Neutrophil (primary cell): ENCODE results near the gene ROCK1.

ENCODE experiments used
- H3K27ac ChIP-seq: fragments of 200-600 bp; sonication (generic); 2 replicates; pipeline ENCODE4 v1.5.1; 2016; ENCODE audit warnings: mild to moderate bottlenecking, moderate library complexity
- H3K27me3 ChIP-seq: fragments of 200-600 bp; sonication (generic); 2 replicates; pipeline ENCODE4 v1.6.0; 2016; ENCODE audit warnings: mild to moderate bottlenecking
- H3K36me3 ChIP-seq: fragments of 200-600 bp; sonication (generic); 2 replicates; pipeline ENCODE4 v1.5.1; 2017
- H3K4me1 ChIP-seq, 2 experiments: fragments of 200-600 bp in 1 of 2; sonication (generic) in 1 of 2; 1 replicate in 1 of 2; 2 replicates in 1 of 2; pipeline versions ENCODE4 v1.5.1 to v1.6.1; 2013 to 2016; ENCODE audit warnings: low read depth in 1 of 2, low read length in 1 of 2, mild to moderate bottlenecking in 1 of 2, moderate library complexity in 1 of 2; ENCODE audit not compliant: control insufficient read depth in 1 of 2, insufficient read depth in 1 of 2
- H3K4me3 ChIP-seq, 2 experiments: fragments of 200-600 bp in 1 of 2; sonication (generic) in 1 of 2; 1 replicate in 1 of 2; 2 replicates in 1 of 2; pipeline ENCODE4 v1.5.1; 2013 to 2016; ENCODE audit warnings: low read depth in 1 of 2, low read length in 1 of 2, mild to moderate bottlenecking in 1 of 2, moderate library complexity in 1 of 2
- H3K9me3 ChIP-seq: fragments of 200-600 bp; sonication (generic); 2 replicates; pipeline ENCODE4 v1.5.1; 2016
- CTCF ChIP-seq: fragments of 200-600 bp; sonication (generic); IDR thresholded peaks from 2 replicates; pipeline ENCODE4 v1.5.1; 2016; ENCODE audit warnings: antibody characterized with exemption

ROCK1 gene

GRCh38 chr18:21085579-21086166 is 25.9 kb downstream of the ROCK1 start:
- no peak for TF ChIP-seq CTCF
- H3K36me3 ChIP-seq = no peaks in the 10 kb centered on the region
- no peak overlapping the region for H3K4me3 ChIP-seq
- no peaks in the 10 kb centered on the region for H3K9me3 ChIP-seq
- H3K4me1 ChIP-seq = peaks cover 3 to 10% of the 10 kb centered on the region in 2 experiments
- H3K27me3 ChIP-seq = no peaks in the 10 kb centered on the region
- H3K27ac ChIP-seq = no peak overlapping the region

- no peak for TF ChIP-seq CTCF
- Histone ChIP-seq H3K9me3 (no peaks in the 10 kb centered on the region), H3K36me3 (no peaks in the 10 kb centered on the region), H3K27ac (no peak overlapping the region), H3K27me3 (no peaks in the 10 kb centered on the region), H3K4me1 (peaks cover 3 to 10% of the 10 kb centered on the region in 2 experiments), H3K4me3 (no peak overlapping the region)
Observed at GRCh38 chr18:21084511-21085078, 27.0 kb downstream of the ROCK1 start.

- TF ChIP-seq CTCF = no peak
- Histone ChIP-seq H3K4me3 (no peak overlapping the region), H3K27ac (peak overlapping the region; percentile 20), H3K36me3 (no peaks in the 10 kb centered on the region), H3K4me1 (peaks cover 7 to 26% of the 10 kb centered on the region in 2 experiments), H3K27me3 (no peaks in the 10 kb centered on the region), H3K9me3 (no peaks in the 10 kb centered on the region)
Observed at GRCh38 chr18:21083017-21083416, 28.6 kb downstream of the ROCK1 start.

- Histone ChIP-seq H3K4me3 (no peak overlapping the region), H3K9me3 (no peaks in the 10 kb centered on the region), H3K27me3 (no peaks in the 10 kb centered on the region), H3K27ac (peak overlapping the region; percentile 38), H3K36me3 (no peaks in the 10 kb centered on the region), H3K4me1 (peaks cover 7 to 28% of the 10 kb centered on the region in 2 experiments)
- TF ChIP-seq CTCF = no peak
Observed at GRCh38 chr18:21081426-21081825, 30.2 kb downstream of the ROCK1 start.

GRCh38 chr18:21080576-21080975 is 31.0 kb downstream of the ROCK1 start:
- Histone ChIP-seq H3K27me3 (no peaks in the 10 kb centered on the region), H3K27ac (no peak overlapping the region), H3K36me3 (no peaks in the 10 kb centered on the region), H3K9me3 (no peaks in the 10 kb centered on the region), H3K4me1 (peaks cover 8 to 36% of the 10 kb centered on the region in 2 experiments), H3K4me3 (no peak overlapping the region)
- no peak for TF ChIP-seq CTCF
